BLaER1 (cell line): ENCODE results near the gene RTP3.

Experiments used
- H3K27ac ChIP-seq: shearing (Covaris generic); formaldehyde crosslinking; 2 replicates; pipeline ENCODE4 v1.8.1; 2022
- H3K27me3 ChIP-seq: shearing (Covaris generic); formaldehyde crosslinking; 2 replicates; pipeline ENCODE4 v1.8.1; 2022
- H3K36me3 ChIP-seq: shearing (Covaris generic); formaldehyde crosslinking; 2 replicates; pipeline ENCODE4 v1.8.1; 2022
- H3K4me1 ChIP-seq: shearing (Covaris generic); formaldehyde crosslinking; 2 replicates; pipeline ENCODE4 v1.8.1; 2022
- H3K4me2 ChIP-seq: shearing (Covaris generic); formaldehyde crosslinking; 2 replicates; pipeline ENCODE4 v1.8.1; 2022
- H3K4me3 ChIP-seq: shearing (Covaris generic); formaldehyde crosslinking; 2 replicates; pipeline ENCODE4 v1.8.1; 2022
- H3K9ac ChIP-seq: shearing (Covaris generic); formaldehyde crosslinking; 2 replicates; pipeline ENCODE4 v1.8.1; 2022
- H3K9me3 ChIP-seq: shearing (Covaris generic); formaldehyde crosslinking; 2 replicates; pipeline ENCODE4 v1.8.1; 2022
- H4K20me1 ChIP-seq: shearing (Covaris generic); formaldehyde crosslinking; 2 replicates; pipeline ENCODE4 v1.8.1; 2022
- Cebpa-rat ChIP-seq: shearing (Covaris generic); IDR thresholded peaks from 2 replicates; pipeline ENCODE4 v1.8.1; 2022

Gene RTP3

GRCh38 chr3:46500656-46501635 lies 3.2 kb downstream of the RTP3 start:
- no peaks in the 10 kb centered on the region for H3K27me3 ChIP-seq
- no peak overlapping the region for H3K9ac ChIP-seq
- H3K36me3 ChIP-seq: no peaks in the 10 kb centered on the region
- no peaks in the 10 kb centered on the region for H4K20me1 ChIP-seq
- H3K27ac ChIP-seq: no peak overlapping the region
- H3K4me1 ChIP-seq: peaks cover 34% of the 10 kb centered on the region
- H3K9me3 ChIP-seq: peaks cover 20% of the 10 kb centered on the region
- no peak overlapping the region for H3K4me3 ChIP-seq
- peak overlapping the region; percentile 51 for H3K4me2 ChIP-seq
- no peak for TF ChIP-seq Cebpa-rat

GRCh38 chr3:46501702-46502101 lies 3.9 kb downstream of the RTP3 start:
- no peak for TF ChIP-seq Cebpa-rat
- H3K27me3 ChIP-seq: no peaks in the 10 kb centered on the region
- peaks cover 28% of the 10 kb centered on the region for H3K4me1 ChIP-seq
- peak overlapping the region; percentile 51 for H3K4me2 ChIP-seq
- H3K27ac ChIP-seq: no peak overlapping the region
- no peaks in the 10 kb centered on the region for H4K20me1 ChIP-seq
- H3K9me3 ChIP-seq: peaks cover 20% of the 10 kb centered on the region
- no peak overlapping the region for H3K9ac ChIP-seq
- no peaks in the 10 kb centered on the region for H3K36me3 ChIP-seq
- H3K4me3 ChIP-seq: no peak overlapping the region

- no peak overlapping the region for H3K27ac ChIP-seq
- H3K27me3 ChIP-seq: no peaks in the 10 kb centered on the region
- no peaks in the 10 kb centered on the region for H4K20me1 ChIP-seq
- peaks cover 20% of the 10 kb centered on the region for H3K9me3 ChIP-seq
- no peaks in the 10 kb centered on the region for H3K36me3 ChIP-seq
- H3K4me2 ChIP-seq: no peak overlapping the region
- H3K4me3 ChIP-seq: no peak overlapping the region
- no peak for TF ChIP-seq Cebpa-rat
- no peak overlapping the region for H3K9ac ChIP-seq
- peaks cover 23% of the 10 kb centered on the region for H3K4me1 ChIP-seq
Observed at GRCh38 chr3:46503200-46503874, 5.6 kb downstream of the RTP3 start.

DNA sequence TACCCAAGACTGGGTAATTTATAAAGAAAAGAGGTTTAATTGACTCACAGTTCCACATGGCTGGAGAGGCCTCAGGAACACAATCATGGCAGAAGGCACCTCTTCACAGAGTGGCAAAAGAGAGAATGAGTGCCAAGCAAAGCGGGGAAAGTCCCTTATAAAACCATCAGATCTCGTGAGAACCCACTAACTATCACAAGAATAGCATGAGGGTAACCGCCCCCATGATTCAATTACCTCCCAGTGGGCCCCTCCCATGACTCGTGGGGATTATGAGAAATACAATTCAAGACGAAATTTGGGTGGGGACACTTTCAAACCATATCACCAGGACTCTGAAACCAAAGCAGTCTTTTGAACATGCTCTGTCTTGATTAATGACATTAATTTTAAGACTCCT lies 7.0 kb downstream of the RTP3 start:
- Histone ChIP-seq H3K36me3 (no peaks in the 10 kb centered on the region), H3K4me2 (no peak overlapping the region), H3K27me3 (no peaks in the 10 kb centered on the region), H3K4me3 (no peak overlapping the region), H3K9me3 (peaks cover 20% of the 10 kb centered on the region), H4K20me1 (no peaks in the 10 kb centered on the region), H3K27ac (no peak overlapping the region), H3K4me1 (peaks cover 23% of the 10 kb centered on the region), H3K9ac (no peak overlapping the region)
- TF ChIP-seq Cebpa-rat: no peak

GRCh38 chr3:46505953-46506352 lies 8.2 kb downstream of the RTP3 start:
- Histone ChIP-seq H3K4me2 (no peak overlapping the region), H3K27ac (no peak overlapping the region)

GRCh38 chr3:46506526-46506925 lies 8.8 kb downstream of the RTP3 start:
- Histone ChIP-seq H3K9me3 (peaks cover 20% of the 10 kb centered on the region), H3K27ac (no peak overlapping the region), H3K4me1 (peaks cover 9% of the 10 kb centered on the region), H3K9ac (no peak overlapping the region), H4K20me1 (no peaks in the 10 kb centered on the region), H3K4me2 (no peak overlapping the region), H3K4me3 (no peak overlapping the region), H3K36me3 (no peaks in the 10 kb centered on the region), H3K27me3 (no peaks in the 10 kb centered on the region)
- no peak for TF ChIP-seq Cebpa-rat

More at GRCh38 chr3:46505953-46506352, 8.2 kb downstream of the RTP3 start:
- Histone ChIP-seq H4K20me1 (no peaks in the 10 kb centered on the region), H3K4me3 (no peak overlapping the region), H3K9me3 (peaks cover 20% of the 10 kb centered on the region), H3K9ac (no peak overlapping the region), H3K4me1 (peaks cover 14% of the 10 kb centered on the region), H3K36me3 (no peaks in the 10 kb centered on the region), H3K27me3 (no peaks in the 10 kb centered on the region)
- TF ChIP-seq Cebpa-rat: no peak

DNA sequence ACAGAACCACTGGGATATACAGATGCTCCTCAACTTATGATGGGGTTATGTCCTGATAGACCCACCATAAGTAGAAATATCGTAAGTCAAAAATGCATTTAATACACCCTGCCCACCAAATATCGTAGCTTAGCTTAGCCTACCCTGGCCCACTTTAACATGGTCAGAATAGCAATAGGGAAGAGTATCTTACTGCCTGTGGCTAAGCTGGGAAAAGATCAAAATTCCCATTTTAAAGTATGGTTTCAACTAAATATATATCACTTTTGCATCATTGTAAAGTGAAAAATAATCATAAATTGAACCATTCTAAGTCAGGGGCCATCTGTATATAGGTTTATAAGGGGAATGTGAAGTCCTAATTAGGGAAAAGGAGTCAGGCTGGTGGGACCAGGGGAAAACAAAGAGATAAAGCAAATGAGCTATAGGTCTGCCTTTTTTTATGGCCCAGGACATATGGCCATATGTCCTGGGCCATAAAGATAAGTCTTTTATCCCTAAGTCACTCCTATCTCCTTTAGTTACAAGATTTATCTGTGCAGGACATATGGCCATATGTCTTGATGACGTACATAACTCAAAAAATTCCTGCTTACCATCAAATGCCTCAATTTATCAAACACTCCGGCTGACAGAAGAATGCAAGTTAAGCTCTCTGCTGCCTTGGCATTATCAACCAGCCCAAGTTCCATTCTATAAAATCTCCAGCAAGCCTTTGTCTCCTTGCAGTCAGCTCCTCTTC lies 11.2 kb downstream of the RTP3 start:
- H3K9me3 ChIP-seq: peaks cover 15% of the 10 kb centered on the region
- no peak overlapping the region for H3K27ac ChIP-seq
- H3K4me1 ChIP-seq: no peaks in the 10 kb centered on the region
- no peaks in the 10 kb centered on the region for H3K27me3 ChIP-seq
- H3K4me2 ChIP-seq: no peak overlapping the region
- TF ChIP-seq Cebpa-rat: no peak
- no peak overlapping the region for H3K4me3 ChIP-seq
- H3K9ac ChIP-seq: no peak overlapping the region
- H4K20me1 ChIP-seq: no peaks in the 10 kb centered on the region
- no peaks in the 10 kb centered on the region for H3K36me3 ChIP-seq

GRCh38 chr3:46509661-46510187 lies 11.9 kb downstream of the RTP3 start:
- Histone ChIP-seq H3K4me3 (no peak overlapping the region), H4K20me1 (no peaks in the 10 kb centered on the region), H3K27ac (no peak overlapping the region), H3K9me3 (peaks cover 8% of the 10 kb centered on the region), H3K4me1 (no peaks in the 10 kb centered on the region), H3K36me3 (no peaks in the 10 kb centered on the region), H3K9ac (no peak overlapping the region), H3K4me2 (no peak overlapping the region), H3K27me3 (no peaks in the 10 kb centered on the region)
- no peak for TF ChIP-seq Cebpa-rat

GRCh38 chr3:46512191-46512749 lies 14.5 kb downstream of the RTP3 start:
- no peak overlapping the region for H3K4me3 ChIP-seq
- no peak overlapping the region for H3K9ac ChIP-seq
- no peak overlapping the region for H3K4me2 ChIP-seq
- no peaks in the 10 kb centered on the region for H3K9me3 ChIP-seq
- no peaks in the 10 kb centered on the region for H3K27me3 ChIP-seq
- no peaks in the 10 kb centered on the region for H3K4me1 ChIP-seq
- H4K20me1 ChIP-seq: no peaks in the 10 kb centered on the region
- no peak for TF ChIP-seq Cebpa-rat
- no peaks in the 10 kb centered on the region for H3K36me3 ChIP-seq
- no peak overlapping the region for H3K27ac ChIP-seq
